GM19463 (cell line): ENCODE data around the gene CEP104.

ENCODE experiments used
- ATAC-seq: cut with Tn5 transposase; IDR thresholded peaks from one replicate; pipeline ENCODE4 v1.9.1; 2021; ENCODE audit warnings: mild to moderate bottlenecking, moderate library complexity; ENCODE audit not compliant: unreplicated experiment

Gene CEP104

GRCh38 chr1:3856923-3857790, at the start of gene CEP104, which contains the start of gene DFFB:
TSS of gene CEP104 (minus strand) at chr1:3857211. CDS start at chr1:3852407, 4,804 bp downstream.
TSS of gene DFFB (plus strand) at chr1:3857476. CDS start at chr1:3857604, 128 bp downstream.
- ATAC-seq = peak; percentile 97

GRCh38 chr1:3906672-3907020, 49.6 kb upstream of the CEP104 start:
- no peak for ATAC-seq

GRCh38 chr1:3905953-3906671, 49.1 kb upstream of the CEP104 start:
- ATAC-seq = no peak

DNA sequence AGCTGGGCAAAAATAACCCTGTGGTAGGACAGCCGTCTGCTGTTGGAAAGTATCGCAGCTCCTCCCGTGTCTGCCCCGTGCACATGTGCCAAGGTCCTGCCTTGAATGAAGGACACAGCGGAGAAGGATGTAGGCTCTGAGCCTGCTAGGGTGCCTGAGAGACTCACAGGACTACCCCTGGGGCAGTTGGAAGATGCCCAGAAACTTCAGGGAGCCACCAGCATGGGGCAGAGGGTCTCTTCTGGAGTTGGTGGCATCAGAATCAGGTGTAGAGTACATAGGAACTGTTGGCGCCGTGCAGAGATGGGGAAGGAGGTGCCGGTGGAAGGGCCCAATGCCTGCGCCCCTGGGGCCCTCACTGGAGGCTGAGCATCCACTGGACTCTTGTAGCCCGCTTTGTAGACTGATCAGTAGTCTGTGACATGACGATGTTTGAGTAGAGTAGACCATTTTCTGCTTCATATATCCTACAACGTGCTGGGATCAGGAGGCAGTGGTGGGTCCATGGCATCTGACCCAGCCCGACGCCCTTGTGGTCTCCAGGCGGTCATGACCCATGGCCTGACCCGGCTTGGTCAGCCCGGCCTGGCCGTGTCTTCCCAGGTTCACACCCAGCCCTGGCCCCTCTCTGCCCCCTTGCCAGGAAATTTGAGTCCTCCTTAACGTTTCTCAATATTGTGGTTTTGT, 48.4 kb upstream of the CEP104 start:
- ATAC-seq = no peak

DNA sequence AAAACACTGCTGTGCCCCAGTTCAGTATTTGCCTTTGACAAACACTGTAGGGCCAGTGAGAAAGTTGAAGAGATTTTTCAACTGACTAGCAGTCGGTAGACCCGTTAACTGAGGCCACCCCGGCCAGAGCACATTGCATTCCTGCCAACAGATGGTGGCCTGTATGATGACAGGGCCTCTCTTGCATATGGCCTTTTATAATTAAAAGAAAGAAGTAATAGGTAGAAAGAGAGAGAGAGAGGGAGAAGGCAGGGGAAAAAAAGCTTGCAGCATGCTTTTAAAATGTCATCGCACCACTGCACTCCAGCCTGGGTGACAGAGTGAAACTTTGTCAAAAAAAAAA, 47.8 kb upstream of the CEP104 start:
- no peak for ATAC-seq

- ATAC-seq = no peak
Measured at GRCh38 chr1:3904006-3904842, 47.2 kb upstream of the CEP104 start.

GRCh38 chr1:3903141-3904005, 46.4 kb upstream of the CEP104 start:
- no peak for ATAC-seq

DNA sequence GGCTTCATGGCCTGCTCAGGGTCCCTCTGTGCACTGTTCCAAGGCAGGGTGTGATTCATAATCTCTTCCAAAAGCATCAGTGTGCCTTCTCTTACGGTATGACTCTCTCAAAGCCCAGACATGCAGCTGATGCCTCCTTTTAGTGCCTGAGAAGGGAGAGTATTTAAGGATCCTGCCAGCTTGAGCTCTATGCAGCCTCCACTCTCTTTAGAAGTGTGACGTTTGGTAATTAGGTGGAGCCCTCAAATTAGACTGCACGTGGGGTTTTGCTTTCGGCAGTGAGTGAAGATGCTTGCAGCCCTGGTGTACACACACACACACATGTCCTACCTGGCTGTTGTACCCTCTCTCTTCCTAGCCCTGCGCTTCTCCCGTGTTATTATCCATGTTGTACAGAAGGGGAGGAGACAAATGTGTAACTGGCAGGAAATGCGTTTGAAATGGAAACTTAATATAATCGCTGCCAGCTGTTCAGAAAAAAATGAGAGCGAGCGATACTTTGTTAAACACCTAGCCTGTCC, 45.6 kb upstream of the CEP104 start:
- ATAC-seq = no peak

GRCh38 chr1:3902111-3902511, 45.1 kb upstream of the CEP104 start:
- ATAC-seq = no peak

DNA sequence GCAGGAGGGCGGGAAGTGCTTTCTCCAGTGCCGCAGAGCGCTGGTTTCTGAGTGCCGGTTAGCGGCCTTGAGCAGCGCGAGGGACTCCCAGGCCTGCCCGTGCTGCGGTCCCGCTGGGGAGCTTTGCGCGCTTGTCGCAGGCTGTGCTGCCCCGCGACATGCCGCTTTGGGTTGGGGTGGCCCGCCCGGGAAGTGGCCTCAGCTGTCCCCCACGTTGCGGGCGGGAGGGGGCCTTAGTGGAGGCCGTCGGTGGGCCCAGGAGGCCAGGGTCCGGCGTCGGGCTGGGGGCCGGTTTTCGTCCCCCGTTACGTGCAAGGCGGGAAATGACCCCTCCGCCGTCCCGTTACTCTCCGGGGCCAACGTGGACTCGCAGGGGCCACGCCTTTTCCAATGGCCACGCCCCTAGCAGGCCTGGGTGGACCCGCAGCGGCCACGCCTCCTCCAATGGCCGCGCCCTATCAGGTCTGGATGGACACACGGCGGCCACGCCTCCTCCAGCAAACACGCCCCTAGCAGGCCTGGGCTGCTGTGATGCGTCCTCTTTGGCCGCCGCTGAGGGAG, 44.0 kb upstream of the CEP104 start:
- ATAC-seq = peak; percentile 52

GRCh38 chr1:3900150-3900968, 43.3 kb upstream of the CEP104 start, which contains the start of gene C1orf174:
TSS of gene C1orf174 (minus strand) at chr1:3900272. CDS start at chr1:3900186, 86 bp downstream.
- ATAC-seq = peak; percentile 60

DNA sequence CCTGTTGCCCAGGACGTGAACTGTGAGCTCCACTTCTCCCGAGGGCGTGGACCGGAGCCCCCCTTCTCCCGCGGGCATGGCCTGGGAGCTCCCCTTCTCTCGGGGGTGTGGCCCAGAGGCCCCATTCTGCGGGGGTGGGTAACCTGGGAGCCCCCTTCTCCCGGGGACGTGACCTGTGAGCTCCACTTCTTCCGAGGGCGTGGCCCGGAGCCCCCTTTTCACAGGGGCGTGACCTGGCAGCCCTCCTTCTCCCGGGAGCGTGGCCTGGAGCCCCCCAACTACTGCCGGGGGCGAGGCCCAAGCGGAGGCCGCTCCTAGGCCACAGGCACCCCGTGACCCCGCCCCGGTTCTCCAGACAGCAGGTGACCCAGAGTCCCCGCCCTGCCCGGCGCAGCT, 42.7 kb upstream of the CEP104 start:
- ATAC-seq = no peak

- ATAC-seq = no peak
Measured at GRCh38 chr1:3898994-3899753, 42.2 kb upstream of the CEP104 start.

DNA sequence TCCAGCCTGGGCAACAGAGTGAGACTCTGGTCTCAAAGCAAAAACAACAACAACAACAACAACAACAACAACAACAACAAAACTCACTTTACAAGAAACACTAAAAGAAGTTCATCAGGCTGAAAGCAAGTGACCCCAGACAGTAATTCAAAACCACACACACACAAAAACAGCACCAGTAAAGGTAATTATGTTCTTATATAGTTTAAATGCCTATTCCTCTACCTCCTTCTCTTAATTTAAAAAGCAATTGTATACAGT, 41.4 kb upstream of the CEP104 start:
- ATAC-seq = no peak

- no peak for ATAC-seq
Measured at GRCh38 chr1:3896396-3897000, 39.5 kb upstream of the CEP104 start.

DNA sequence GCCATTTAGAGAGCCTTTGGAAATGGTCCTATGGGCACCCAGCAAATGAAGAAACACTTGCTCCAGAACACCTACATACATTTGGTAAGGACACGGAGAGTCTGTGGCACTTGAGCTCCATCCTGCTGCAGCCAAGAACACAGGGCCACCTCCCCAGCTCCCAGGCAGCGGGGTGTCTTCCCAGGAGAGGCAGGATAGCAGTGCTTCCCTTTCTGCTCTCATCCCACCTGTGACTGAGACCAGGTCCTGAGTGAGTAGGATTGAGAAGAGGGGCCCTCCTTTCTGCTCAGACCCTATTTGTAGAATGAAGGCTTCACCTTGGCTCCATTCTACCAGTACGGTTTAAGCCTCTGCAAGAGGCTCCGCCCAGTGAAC, 38.9 kb upstream of the CEP104 start:
- no peak for ATAC-seq

DNA sequence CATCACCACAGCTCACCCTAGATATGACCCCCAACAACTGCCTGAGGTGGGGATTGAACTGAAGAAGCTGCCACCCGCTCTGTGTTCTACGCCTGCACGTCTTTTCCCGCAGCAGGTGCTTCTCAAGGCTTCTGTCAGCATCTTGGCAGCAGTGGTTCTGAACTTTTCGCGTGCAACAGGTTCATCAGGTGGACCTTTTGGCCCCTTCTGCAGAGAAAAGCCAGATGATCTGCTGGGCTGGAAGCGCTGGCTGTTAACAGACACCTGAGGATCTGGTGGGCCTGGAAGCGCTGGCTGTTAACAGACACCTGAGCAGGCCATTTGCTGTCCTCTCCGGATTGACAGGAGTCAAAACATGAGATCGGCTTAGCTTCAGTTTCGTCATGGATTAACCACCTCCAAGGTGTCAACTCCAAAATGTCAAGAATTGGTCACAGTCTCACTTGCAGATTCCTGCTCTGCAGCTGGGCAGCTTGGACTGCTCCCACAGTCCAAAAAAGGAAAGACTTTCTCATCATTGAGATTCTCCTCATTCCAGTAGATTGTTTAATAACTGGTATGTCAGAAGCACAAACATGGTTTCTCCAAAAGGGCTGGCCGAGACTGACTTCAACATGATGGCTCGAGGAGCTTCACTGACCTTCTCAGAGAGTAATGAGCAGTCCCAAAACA, 38.4 kb upstream of the CEP104 start:
- ATAC-seq = no peak
